ENCODE results near the gene ZDHHC23.

ZDHHC23 gene

DNA sequence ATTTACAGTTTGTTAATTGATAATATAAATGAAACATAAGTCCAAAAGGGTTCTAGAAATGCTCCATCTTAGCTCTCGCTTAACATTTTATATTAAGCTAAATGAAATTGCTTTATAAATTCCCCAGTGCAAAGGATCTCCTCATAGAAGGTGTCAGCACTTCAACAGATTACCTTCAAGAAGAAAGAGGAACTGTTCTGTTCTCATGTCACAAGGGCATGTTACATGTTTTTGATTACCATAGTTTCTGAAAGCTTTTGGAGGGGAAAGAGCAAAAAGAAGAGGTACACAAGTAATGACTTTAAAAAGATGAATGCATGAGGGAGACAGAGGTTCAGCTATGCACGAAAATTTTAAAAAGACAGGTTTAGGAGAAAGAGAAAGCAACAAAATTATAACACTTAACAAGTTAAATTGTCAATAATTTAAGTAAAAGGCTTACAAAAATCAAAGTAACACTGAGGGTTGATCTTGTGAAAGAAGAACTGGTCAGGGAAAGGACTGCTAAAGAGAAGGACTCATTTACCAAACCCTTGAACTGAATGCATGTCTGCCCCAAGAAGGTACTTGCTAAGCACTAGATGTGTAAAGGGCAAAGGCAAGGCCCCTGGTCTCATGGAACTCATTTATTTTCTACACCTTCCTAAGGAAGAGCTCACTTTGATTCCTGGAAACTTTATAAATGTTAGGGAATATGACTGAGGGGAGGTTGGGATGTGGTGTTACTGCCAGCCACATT lies 63.4 kb downstream of the ZDHHC23 start:
- no peak for DNase-seq
